HG03064 (cell line): ENCODE results near the gene CCDC85C.

Source experiments
- ATAC-seq: cut with Tn5 transposase; IDR thresholded peaks from one replicate; pipeline ENCODE4 v1.9.1; 2021; ENCODE audit warnings: low read depth; ENCODE audit not compliant: unreplicated experiment

Gene CCDC85C

GRCh38 chr14:99592933-99593753, 10.9 kb downstream of the CCDC85C start:
- no peak for ATAC-seq

GRCh38 chr14:99592394-99592793, 11.6 kb downstream of the CCDC85C start:
- no peak for ATAC-seq

DNA sequence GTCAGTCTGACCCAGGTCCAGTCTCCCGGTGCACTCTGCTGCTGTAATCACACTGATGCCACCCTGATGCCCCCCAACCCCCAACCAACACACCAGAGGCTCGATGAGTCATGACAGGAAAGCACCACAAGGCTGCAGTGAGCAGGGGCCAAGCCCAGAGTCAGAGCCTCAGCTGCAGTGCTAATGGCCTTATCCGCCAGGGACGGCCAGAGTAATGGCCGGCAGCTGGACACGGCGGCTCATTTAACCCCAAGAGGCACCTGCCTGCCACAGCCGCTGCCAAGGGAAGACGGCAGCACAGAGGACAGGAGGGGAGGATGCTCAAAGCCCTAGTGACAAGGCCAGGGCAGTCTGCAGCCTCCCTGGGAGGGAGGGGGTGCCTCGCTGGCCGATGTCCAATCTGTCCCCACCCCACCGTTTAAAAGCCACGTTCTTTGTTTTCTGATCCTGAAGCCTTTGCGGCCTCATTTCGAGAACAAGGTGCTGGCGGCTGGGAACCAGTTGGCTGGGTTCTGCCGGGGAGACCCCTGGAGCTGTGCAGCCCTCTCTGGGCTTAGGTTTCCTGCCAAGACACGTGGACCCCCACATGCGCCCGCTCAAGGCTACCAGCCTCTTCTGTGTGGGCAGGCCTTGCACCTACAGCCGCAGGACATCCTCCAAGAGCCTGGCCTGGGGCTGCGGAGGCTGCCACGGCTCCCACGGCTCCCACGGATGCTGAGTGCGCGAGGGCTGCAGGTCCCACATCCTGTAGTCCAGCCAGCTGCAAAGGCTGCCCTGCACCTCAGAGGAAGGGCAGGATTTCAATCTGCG, 13.1 kb downstream of the CCDC85C start:
- ATAC-seq: no peak

DNA sequence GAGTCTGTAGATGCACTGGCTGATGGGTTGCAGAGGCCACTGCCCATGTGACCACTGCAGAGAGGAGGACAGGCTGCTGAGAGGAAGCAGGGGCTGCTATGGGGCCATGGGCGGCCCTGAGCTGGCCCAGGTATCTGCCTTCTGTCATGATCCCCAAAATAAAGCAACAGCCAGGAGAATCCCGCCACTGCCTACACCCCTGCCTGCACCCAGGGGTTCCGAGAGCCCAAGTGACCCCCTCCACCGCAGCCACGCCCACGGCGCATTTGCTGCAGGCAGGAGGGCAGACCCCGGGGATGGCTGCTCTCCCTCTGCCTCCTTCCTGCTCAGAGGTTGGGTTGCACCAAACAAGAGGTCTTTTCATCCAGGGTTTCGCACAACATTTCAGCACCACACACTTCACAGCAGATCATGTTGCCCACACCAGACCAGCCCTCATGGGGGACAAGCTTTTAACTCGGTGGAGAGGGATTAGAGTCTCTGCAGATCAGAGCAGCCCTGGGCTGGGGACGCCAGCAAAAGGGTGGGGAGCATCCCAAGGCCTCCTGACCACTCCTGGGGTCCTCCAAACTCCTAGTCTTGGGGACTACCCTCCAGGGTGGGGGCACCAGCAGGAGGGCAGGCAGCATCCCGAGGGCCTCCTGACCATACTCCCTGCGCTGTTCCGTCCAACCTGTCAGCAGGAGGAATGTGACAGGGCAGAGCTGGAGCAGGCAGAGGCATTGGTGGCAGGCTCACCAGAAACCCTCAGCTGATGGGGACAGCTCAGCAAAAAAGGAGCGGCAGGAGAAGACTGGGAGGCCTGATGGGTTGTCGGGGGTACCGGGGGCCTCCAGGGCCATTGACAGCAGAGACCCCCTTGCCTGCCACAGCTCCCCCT, 14.1 kb downstream of the CCDC85C start:
- no peak for ATAC-seq

- no peak for ATAC-seq
Observed at GRCh38 chr14:99589031-99589441, 15.0 kb downstream of the CCDC85C start.

- no peak for ATAC-seq
Observed at GRCh38 chr14:99587460-99588278, 16.3 kb downstream of the CCDC85C start.

DNA sequence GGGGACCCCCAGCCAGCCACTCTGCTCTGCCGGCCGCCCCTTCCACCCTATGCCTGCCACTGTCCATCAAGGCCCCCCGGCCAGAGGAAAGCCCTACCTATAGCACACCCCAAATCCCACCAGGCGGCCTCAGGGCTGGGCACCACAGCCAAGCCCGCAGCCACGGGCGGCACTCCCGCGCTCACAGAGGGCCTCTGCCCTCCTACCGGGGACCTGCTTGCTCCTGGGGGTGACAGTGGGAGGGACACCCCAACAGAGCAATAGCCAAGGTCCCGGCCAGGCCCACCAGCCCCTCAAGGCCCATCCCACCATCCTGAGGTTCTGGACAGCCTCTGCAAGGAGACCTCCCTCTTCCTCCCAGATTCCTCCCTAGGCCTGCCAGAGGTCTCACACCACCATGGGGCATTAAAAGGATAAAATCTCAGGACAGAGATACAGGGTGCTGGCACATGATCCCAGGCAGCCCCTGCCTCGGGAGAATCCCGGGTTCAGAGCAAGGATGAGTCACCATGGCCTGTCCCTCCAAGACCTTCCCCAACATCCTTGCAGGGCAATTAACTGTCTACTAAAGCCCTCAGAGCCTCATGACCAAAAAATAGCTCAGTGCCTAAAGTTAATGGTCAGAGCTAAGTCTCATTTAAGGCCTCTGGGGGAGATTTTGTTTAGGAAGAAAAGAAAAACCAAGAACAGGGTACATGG, 17.1 kb downstream of the CCDC85C start:
- no peak for ATAC-seq

DNA sequence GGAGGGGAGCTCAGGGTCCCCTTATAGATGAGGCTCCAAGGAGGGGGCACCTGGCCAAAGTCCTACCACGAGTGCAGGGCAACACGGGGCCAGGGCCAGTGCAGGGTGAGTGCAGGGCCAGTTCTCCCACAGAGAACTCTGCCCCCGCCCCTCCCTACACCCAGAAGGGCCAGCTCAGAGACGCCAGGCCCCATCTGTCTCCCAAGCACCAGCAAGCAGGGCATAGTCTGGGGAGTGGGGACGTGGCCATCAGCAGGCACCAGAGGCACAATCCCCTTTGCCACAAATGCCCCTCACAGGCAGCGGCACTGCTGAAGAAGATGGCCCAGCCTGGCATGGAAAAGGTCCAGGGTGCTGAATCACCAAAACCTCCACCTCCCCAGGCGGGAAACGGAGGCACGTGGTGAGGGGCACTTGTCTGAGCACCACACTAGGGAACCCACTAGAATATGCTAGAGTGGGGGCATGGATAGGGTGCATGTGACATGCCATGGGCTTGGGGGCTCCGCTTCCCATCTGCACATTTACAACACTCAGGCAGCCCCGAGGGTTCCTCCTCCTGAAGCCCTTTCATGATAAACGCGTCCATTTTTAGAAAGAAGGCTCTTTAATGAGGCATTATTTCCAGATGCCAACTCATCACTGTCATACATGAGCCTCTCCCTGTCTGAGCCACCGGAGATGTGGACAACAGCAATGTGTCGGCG, 17.8 kb downstream of the CCDC85C start:
- ATAC-seq: no peak

DNA sequence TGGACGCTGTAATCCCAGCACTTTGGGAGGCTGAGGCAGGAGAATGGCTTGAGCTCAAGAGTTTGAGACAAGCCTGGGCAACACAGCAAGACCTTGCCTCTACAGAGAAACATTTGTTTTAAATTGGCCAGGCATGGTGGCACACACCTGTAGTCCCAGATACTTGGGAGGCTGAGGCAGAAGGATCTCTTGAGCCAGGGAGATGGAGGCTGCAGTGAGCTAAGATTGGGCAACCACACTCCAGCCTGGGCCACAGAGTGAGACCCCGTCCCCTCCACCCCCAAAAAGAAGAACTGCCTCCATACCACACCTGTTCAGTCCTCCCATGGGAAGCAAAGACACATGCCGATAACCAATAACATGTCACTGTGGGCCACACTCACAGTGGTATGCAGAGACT, 19.2 kb downstream of the CCDC85C start:
- ATAC-seq: no peak

- no peak for ATAC-seq
Observed at GRCh38 chr14:99581938-99582337, 22.1 kb downstream of the CCDC85C start.

- ATAC-seq: no peak
Observed at GRCh38 chr14:99581374-99581773, 22.6 kb downstream of the CCDC85C start.

GRCh38 chr14:99579903-99580571, 24.0 kb downstream of the CCDC85C start:
- ATAC-seq: no peak

DNA sequence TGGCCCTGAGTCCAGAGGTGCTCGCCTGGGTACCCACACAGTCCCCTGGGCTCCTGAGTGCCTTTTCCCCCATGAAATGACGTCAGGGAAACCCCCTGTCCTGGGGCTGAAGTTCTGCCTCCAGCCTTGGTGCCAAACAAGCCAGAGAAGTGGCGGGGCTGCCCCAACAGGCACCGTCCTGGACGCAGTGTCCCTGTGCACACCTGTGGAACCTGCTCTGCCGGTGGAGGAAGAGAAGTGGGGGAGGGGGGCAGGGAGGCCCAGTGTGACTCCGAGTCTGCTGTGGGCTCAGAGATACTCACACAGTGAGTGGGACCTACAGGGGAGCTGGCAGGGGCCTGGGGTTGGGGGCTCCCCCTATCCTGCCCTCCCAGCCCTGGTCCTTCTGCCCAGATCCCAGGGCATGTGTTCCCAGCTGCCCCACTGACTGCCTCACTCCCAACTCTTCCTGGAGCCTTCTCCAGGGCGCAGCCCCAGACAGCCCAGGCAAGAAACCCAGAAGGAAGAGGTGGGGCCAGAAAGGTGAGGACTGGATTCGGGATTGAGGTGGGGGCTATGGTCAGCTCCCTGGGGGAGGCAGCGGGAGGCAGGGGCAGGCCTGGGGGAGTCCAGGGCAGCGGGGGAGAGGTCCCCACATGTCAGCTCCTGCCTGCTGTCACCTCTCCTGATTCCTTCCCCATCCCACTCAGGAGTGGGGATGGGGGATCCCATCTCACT, 24.7 kb downstream of the CCDC85C start:
- no peak for ATAC-seq

DNA sequence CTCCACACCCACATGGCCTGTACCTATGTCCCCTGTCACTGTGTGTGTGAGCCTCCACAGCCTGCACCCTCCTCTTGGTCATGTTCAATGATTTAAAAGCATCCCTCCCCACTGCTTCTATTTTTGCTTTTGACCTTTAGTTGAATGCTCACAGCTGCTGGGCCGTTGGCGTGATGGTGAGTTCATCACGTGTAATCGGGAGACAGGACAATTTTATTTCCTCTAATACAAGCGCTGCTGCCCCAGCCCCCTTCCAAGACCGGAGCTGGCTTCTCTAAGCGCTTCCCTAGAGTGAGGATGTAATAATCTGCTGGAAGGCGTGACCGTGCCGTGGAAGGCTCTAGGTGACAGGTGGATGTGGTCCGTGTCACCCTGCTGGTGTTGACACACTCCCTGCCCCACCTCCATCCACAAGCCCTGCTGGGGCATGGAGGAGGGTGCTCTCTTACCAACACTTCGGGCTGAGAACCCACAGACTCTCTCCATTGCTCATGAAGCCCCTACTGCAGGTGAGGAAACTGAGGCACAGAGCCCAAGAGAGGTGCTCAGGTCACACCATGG, 25.4 kb downstream of the CCDC85C start:
- no peak for ATAC-seq

GRCh38 chr14:99576761-99577705, 27.0 kb downstream of the CCDC85C start:
- no peak for ATAC-seq

DNA sequence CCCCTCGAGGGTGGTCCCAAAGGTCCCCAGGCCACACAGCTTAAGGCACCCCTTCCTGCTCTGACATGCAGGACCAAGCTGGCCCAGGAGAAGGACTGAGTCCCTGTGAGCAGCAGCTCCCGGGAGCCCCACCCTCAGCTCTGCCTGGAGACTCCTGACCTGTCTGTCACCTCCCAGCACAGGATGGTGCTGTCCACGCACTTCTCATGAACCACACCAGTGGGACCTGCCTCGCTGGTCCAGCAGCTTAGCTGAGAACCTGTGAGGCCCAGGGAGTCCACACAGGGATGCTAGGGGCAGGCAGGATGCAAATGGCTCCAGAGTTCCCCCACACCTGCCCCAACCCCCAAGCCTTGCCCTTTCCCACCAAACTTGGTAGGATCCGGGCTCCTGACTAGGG, 27.7 kb downstream of the CCDC85C start:
- no peak for ATAC-seq
